HFF-Myc (cell line): ENCODE measurements around the gene VIPAS39.
"Not testable (repeated sequence)": the region's sequence is repeated elsewhere in the genome, so short reads cannot be mapped to it uniquely, and the experiment has no call there.

Source experiments
- DNase-seq: peaks from one replicate; pipeline ENCODE4 v3.0.0-alpha.2; 2011; ENCODE audit warnings: low read depth; ENCODE audit errors: extremely low read depth
- H3K4me3 ChIP-seq: replicated peaks from 2 replicates; pipeline ENCODE4 v1.5.1; 2011; ENCODE audit warnings: low read depth, mild to moderate bottlenecking, control low read depth, low read length
- CTCF ChIP-seq: IDR thresholded peaks from 2 replicates; pipeline ENCODE4 v1.5.1; 2012; ENCODE audit warnings: mild to moderate bottlenecking, low read depth, low read length, control low read depth; ENCODE audit errors: missing control alignments

VIPAS39 gene

GRCh38 chr14:77424862-77425261 lies 32.5 kb downstream of the VIPAS39 start:
- no peak for DNase-seq
- no peak for TF ChIP-seq CTCF
- no peak overlapping the region for H3K4me3 ChIP-seq

- no peak for TF ChIP-seq CTCF
- DNase-seq, result no peak
- H3K4me3 ChIP-seq, result no peak within 1 kb of the TSS
Measured at GRCh38 chr14:77423423-77423822, 34.0 kb downstream of the VIPAS39 start, which contains the start of gene NOXRED1. NOXRED1 (minus strand) TSS chr14:77423523; CDS start chr14:77422889, 634 bp downstream.

- no peak for DNase-seq
- no peak overlapping the region for H3K4me3 ChIP-seq
- TF ChIP-seq CTCF, result no peak
Measured at GRCh38 chr14:77421201-77421600, 36.2 kb downstream of the VIPAS39 start.

GRCh38 chr14:77416836-77417235 lies 40.6 kb downstream of the VIPAS39 start:
- TF ChIP-seq CTCF, result no peak
- no peak overlapping the region for H3K4me3 ChIP-seq
- no peak for DNase-seq

GRCh38 chr14:77416098-77416497 lies 41.3 kb downstream of the VIPAS39 start:
- DNase-seq, H3K4me3 ChIP-seq: not testable (repeated sequence)

GRCh38 chr14:77415403-77416030 lies 41.9 kb downstream of the VIPAS39 start:
- not testable (repeated sequence) for H3K4me3 ChIP-seq, DNase-seq

GRCh38 chr14:77409131-77409533 lies 48.3 kb downstream of the VIPAS39 start:
- DNase-seq, result no peak
- no peak overlapping the region for H3K4me3 ChIP-seq
- TF ChIP-seq CTCF, result no peak

- H3K4me3 ChIP-seq, result no peak overlapping the region
- no peak for DNase-seq
- TF ChIP-seq CTCF, result no peak
Measured at GRCh38 chr14:77407158-77407557, 50.2 kb downstream of the VIPAS39 start.
